Astrocyte of the spinal cord (primary cell): ENCODE results near the gene CCDC154.

ENCODE experiments used
- DNase-seq: peaks from one replicate; pipeline ENCODE4 v3.0.0; 2011; ENCODE audit warnings: low read depth, low spot score
- H3K4me3 ChIP-seq: 2 replicates; pipeline ENCODE4 v1.5.1; 2011; ENCODE audit warnings: low read depth, mild to moderate bottlenecking, low read length, moderate library complexity
- CTCF ChIP-seq: IDR thresholded peaks from 2 replicates; pipeline ENCODE4 v1.5.1; 2012; ENCODE audit warnings: low read depth, mild to moderate bottlenecking, low read length, inconsistent platforms
- in situ Hi-C: cut with HindIII; loops from 2 replicates; pipeline ENCODE4 v1.10.0; 2017; ENCODE audit warnings: low sequenced_read_pairs

The CCDC154 gene

GRCh38 chr16:1466054-1466453 lies 21.7 kb upstream of the CCDC154 start:
- no peak overlapping the region for H3K4me3 ChIP-seq
- in situ Hi-C loops: no loop called here
- TF ChIP-seq CTCF: no peak
- DNase-seq: no peak

DNA sequence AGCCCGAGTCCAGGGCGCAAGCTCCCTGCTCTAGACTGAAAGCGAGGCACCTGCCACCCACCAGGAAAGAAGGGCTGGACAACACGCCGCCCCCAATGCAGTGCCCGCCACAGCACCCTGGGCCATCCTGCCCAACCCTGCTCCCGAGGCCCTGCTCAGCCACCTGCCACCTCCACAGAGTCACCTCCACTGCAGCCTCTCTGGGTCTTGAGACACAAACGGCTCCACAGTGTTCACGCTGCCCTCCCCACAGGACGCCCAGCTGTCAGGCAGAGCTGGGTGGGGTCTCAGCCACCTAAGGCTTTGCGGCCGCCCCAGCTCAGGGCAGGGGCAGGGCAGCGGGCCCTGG lies 21.2 kb upstream of the CCDC154 start:
- H3K4me3 ChIP-seq: no peak overlapping the region
- TF ChIP-seq CTCF: no peak
- no peak for DNase-seq
- in situ Hi-C loops: no loop called here

DNA sequence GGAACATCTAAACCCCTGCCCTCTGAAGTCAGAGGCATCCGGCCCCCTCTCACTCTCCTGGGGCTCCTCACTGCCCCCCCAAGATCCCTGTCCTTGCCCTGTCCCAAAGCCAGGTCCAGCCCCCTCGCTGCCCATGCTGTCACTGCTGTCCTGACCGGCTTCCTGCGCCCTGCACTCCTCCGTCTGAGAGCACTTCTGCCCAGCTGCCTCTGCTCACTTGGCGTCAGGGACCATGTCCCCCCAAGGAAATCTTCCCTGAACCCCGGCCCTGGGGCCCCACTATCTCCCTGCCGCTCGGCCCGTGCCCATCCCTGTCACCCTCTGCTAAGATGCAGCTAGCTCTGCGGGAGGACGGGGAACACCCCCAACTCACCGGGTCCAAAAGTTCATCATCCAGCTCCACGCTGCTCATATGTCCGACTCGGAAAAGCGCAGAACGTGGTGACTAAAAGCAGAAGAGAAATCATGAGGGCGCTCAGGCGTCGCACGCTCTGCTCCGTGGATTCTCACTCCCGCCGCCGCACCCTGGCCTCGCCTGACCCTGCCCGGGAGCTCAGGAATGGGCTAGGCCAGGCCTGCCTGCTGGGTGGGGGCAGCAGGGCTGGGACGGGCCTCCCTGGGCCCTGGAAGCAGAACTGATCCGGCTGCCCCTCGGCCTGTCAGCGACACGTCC lies 20.7 kb upstream of the CCDC154 start:
- in situ Hi-C loops: no loop called here
- DNase-seq: no peak
- no peak overlapping the region for H3K4me3 ChIP-seq
- TF ChIP-seq CTCF: no peak

DNA sequence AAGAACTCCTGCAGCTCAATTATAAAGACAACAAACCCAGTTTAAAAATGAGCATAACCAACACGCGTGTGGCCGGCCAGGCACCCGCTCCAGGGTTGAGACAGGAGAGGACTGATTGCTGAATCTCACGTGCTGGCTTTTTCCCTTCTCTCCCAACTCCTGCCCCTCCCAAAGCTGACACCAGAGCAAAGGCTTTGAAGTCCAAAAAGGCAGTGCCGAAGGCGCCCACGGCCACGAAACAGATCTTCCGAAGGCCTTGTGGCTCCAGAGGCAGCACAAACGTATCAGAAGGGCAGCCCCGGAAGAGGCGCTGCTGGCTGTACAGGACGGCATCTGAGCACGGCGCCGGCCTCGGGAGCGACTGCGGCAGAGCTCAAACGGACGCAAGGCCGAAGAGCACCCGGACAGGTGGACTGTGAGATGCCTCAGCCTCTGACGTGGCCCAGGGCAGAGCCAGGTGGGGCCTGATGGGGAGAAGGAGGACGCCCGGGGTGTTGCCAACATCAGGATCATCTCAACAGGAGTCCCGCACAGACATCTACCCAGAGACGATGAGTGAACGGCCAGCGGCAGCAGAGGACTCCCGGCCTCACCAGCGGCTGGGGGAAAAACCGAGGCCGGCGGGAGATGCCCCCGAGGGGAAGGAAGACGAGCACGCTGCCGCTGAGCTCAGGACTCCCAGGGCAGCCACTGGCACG lies 20.0 kb upstream of the CCDC154 start:
- H3K4me3 ChIP-seq: no peak overlapping the region
- DNase-seq: no peak
- in situ Hi-C loops: no loop called here
- TF ChIP-seq CTCF: no peak

DNA sequence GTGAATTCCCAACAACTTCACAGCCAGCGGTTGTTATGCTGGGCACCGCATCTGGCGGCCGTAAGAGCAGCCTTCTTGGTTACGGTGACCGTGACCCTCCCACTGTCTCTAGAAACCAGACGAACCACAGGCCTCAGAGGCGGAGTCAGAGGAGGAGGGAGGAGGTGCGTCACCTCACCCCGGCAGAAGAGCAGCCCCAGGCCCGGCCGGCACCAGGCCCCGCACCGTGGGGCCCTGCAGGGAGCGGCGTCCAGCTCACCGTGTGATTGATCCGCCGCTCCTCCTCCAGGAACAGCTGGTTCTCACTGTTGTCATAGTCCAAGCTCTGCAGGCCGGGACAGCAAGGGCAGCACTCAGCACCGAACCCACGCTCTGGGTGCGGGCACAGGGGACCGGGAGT lies 16.8 kb upstream of the CCDC154 start:
- no peak for TF ChIP-seq CTCF
- no peak overlapping the region for H3K4me3 ChIP-seq
- DNase-seq: no peak
- in situ Hi-C loops: no loop called here

DNA sequence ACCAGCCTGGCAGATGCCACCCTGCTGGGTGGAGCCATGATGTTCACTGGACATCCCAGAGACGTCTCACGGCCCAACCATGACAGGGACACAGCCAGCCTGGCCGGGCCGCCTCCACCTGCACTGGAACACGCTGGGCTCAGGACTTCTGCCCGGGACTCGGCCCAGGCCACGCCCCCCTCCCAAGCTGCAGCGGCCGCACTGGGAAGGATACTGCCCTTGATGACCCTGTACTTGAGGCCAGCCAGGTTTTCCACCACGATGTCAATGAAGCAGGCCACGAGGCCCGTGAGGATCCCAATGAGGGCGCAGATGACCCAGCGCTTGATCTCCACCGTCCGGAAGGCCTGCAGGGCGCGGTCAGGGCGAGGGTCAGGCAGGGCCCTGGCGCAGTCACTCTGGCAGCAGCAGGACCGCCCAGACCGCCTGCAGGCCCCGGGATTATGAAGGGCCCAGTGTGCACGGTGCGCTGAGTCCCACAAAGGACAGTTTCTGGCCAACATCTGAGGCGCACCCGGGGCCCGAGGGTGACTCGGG lies 16.3 kb upstream of the CCDC154 start:
- TF ChIP-seq CTCF: no peak
- in situ Hi-C loops: no loop called here
- no peak overlapping the region for H3K4me3 ChIP-seq

More for the DNA sequence above, 16.3 kb upstream of the CCDC154 start:
- no peak for DNase-seq
